Panc1 (cell line): ENCODE data around the gene FOXO4.

Experiments used
- POLR2AphosphoS5 ChIP-seq: IDR thresholded peaks from 2 replicates; pipeline ENCODE4 v1.6.1; 2012; ENCODE audit warnings: mild to moderate bottlenecking, low read depth, low read length, moderate library complexity
- TCF7L2 ChIP-seq: IDR thresholded peaks from 2 replicates; pipeline ENCODE4 v1.6.1; 2011; ENCODE audit warnings: mild to moderate bottlenecking, low read depth, low read length, inconsistent platforms
- TF ChIP-seq, protein P1 (sequence below): fragments of 450-650 bp; IDR thresholded peaks from 2 replicates; pipeline ENCODE4 v1.5.1; 2017; ENCODE audit warnings: mild to moderate bottlenecking
- TF ChIP-seq, protein P2 (sequence below), 2 experiments: IDR thresholded peaks; 2 replicates each; pipeline ENCODE4 v1.6.1; 2011 to 2012; ENCODE audit warnings: low read depth in 2 of 2, control low read depth in 1 of 2, low read length in 1 of 2, mild to moderate bottlenecking in 1 of 2, moderate library complexity in 1 of 2; ENCODE audit not compliant: insufficient read depth in 1 of 2

DNA sequence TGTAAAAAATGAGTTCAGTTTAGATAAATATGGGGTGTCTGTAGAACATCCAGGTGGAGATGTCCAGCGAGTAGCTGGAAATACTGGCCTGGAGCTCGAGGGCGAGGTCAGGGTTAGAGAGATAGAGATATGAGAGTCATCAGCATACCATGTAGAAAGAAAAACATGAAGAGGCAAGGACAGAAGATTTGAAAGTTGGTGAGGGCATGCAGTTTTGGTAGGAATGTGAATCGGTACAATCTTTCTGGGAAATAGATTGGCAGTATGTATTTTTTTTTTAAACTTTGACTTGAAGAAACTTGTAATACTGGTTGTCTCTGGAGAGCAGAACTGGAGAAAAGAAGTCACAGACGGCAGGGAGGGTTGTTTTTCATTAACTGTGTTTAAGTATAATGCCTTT lies 25.1 kb upstream of the FOXO4 start:
- TF ChIP-seq, protein P1, sequence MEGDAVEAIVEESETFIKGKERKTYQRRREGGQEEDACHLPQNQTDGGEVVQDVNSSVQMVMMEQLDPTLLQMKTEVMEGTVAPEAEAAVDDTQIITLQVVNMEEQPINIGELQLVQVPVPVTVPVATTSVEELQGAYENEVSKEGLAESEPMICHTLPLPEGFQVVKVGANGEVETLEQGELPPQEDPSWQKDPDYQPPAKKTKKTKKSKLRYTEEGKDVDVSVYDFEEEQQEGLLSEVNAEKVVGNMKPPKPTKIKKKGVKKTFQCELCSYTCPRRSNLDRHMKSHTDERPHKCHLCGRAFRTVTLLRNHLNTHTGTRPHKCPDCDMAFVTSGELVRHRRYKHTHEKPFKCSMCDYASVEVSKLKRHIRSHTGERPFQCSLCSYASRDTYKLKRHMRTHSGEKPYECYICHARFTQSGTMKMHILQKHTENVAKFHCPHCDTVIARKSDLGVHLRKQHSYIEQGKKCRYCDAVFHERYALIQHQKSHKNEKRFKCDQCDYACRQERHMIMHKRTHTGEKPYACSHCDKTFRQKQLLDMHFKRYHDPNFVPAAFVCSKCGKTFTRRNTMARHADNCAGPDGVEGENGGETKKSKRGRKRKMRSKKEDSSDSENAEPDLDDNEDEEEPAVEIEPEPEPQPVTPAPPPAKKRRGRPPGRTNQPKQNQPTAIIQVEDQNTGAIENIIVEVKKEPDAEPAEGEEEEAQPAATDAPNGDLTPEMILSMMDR: no peak
- no peak for TF ChIP-seq POLR2AphosphoS5
- TF ChIP-seq TCF7L2: no peak
- TF ChIP-seq, protein P2, sequence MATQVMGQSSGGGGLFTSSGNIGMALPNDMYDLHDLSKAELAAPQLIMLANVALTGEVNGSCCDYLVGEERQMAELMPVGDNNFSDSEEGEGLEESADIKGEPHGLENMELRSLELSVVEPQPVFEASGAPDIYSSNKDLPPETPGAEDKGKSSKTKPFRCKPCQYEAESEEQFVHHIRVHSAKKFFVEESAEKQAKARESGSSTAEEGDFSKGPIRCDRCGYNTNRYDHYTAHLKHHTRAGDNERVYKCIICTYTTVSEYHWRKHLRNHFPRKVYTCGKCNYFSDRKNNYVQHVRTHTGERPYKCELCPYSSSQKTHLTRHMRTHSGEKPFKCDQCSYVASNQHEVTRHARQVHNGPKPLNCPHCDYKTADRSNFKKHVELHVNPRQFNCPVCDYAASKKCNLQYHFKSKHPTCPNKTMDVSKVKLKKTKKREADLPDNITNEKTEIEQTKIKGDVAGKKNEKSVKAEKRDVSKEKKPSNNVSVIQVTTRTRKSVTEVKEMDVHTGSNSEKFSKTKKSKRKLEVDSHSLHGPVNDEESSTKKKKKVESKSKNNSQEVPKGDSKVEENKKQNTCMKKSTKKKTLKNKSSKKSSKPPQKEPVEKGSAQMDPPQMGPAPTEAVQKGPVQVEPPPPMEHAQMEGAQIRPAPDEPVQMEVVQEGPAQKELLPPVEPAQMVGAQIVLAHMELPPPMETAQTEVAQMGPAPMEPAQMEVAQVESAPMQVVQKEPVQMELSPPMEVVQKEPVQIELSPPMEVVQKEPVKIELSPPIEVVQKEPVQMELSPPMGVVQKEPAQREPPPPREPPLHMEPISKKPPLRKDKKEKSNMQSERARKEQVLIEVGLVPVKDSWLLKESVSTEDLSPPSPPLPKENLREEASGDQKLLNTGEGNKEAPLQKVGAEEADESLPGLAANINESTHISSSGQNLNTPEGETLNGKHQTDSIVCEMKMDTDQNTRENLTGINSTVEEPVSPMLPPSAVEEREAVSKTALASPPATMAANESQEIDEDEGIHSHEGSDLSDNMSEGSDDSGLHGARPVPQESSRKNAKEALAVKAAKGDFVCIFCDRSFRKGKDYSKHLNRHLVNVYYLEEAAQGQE (IDR thresholded peaks at IDR 0.05; ENCODE audit: insufficient read depth in 1 of 2, low read depth in 2 of 2, low read length in 1 of 2): no peak
